Astrocyte (in vitro differentiated cells and primary cell): ENCODE results near the gene NEK6. TPM values are rescaled to one million over a fixed set of nuclear protein-coding genes. Genes with fewer than 3 reads are reported as not detected.

Experiments used
- DNase-seq: peaks from one replicate; pipeline ENCODE4 v3.0.0-alpha.2; 2010; ENCODE audit warnings: low read depth
- FAIRE-seq: peaks from 2 replicates; lab custom pipeline; 2011; peaks lifted over from hg19 to GRCh38; lab: Jason Lieb, UNC
- H2AFZ ChIP-seq: 2 replicates; pipeline ENCODE4 v1.6.0; 2012; ENCODE audit warnings: low read depth, low read length, inconsistent platforms
- H3K27ac ChIP-seq: 2 replicates; pipeline ENCODE4 v1.5.1; 2011; ENCODE audit warnings: low read depth, low read length, inconsistent platforms
- H3K27me3 ChIP-seq: 2 replicates; pipeline ENCODE4 v1.6.0; 2011; ENCODE audit warnings: low read length, inconsistent platforms; ENCODE audit not compliant: insufficient read depth
- H3K36me3 ChIP-seq: 2 replicates; pipeline ENCODE4 v1.5.1; 2011; ENCODE audit warnings: low read length, inconsistent platforms; ENCODE audit not compliant: insufficient read depth
- H3K4me1 ChIP-seq: 2 replicates; pipeline ENCODE4 v1.5.1; 2011; ENCODE audit warnings: low read length, inconsistent platforms; ENCODE audit not compliant: insufficient read depth
- H3K4me2 ChIP-seq: 2 replicates; pipeline ENCODE4 v1.6.0; 2012; ENCODE audit warnings: low read length, inconsistent platforms
- H3K4me3 ChIP-seq: 2 replicates; pipeline ENCODE4 v1.5.1; 2011; ENCODE audit warnings: low read depth, mild to moderate bottlenecking, low read length, inconsistent platforms; ENCODE audit not compliant: insufficient read depth
- H3K79me2 ChIP-seq: 2 replicates; pipeline ENCODE4 v1.6.0; 2012; ENCODE audit warnings: mild to moderate bottlenecking, low read length, inconsistent platforms; ENCODE audit not compliant: insufficient read depth
- H3K9ac ChIP-seq: 2 replicates; pipeline ENCODE4 v1.6.0; 2012; ENCODE audit warnings: mild to moderate bottlenecking, low read length, inconsistent platforms
- H3K9me3 ChIP-seq: 2 replicates; pipeline ENCODE4 v1.5.1; 2012; ENCODE audit warnings: low read depth, mild to moderate bottlenecking, low read length, inconsistent platforms; ENCODE audit not compliant: insufficient read depth
- H4K20me1 ChIP-seq: 2 replicates; pipeline ENCODE4 v1.6.0; 2012; ENCODE audit warnings: low read length, inconsistent platforms; ENCODE audit not compliant: insufficient read depth
- H3K27ac Mint-ChIP-seq: one replicate; pipeline ENCODE4 v1.8.0; 2021; ENCODE audit warnings: mild to moderate bottlenecking, mixed read lengths; ENCODE audit not compliant: unreplicated experiment
- H3K27me3 Mint-ChIP-seq: one replicate; pipeline ENCODE4 v1.8.0; 2021; ENCODE audit warnings: low read depth, mixed read lengths; ENCODE audit not compliant: unreplicated experiment
- H3K36me3 Mint-ChIP-seq: one replicate; pipeline ENCODE4 v1.8.0; 2021; ENCODE audit warnings: low read depth, mixed read lengths; ENCODE audit not compliant: unreplicated experiment
- H3K4me1 Mint-ChIP-seq: one replicate; pipeline ENCODE4 v1.8.0; 2021; ENCODE audit warnings: low read depth, mixed read lengths; ENCODE audit not compliant: unreplicated experiment
- H3K4me3 Mint-ChIP-seq: one replicate; pipeline ENCODE4 v1.8.0; 2021; ENCODE audit warnings: mild to moderate bottlenecking, moderate library complexity, mixed read lengths; ENCODE audit not compliant: unreplicated experiment
- H3K9me3 Mint-ChIP-seq: one replicate; pipeline ENCODE4 v1.8.0; 2021; ENCODE audit warnings: mild to moderate bottlenecking, mixed read lengths; ENCODE audit not compliant: unreplicated experiment
- CTCF ChIP-seq: IDR thresholded peaks from 2 replicates; pipeline ENCODE4 v1.5.1; 2011; ENCODE audit warnings: low read depth, mild to moderate bottlenecking, inconsistent platforms, low read length, moderate library complexity; ENCODE audit not compliant: insufficient read depth
- EZH2 ChIP-seq: IDR thresholded peaks from 2 replicates; pipeline ENCODE4 v1.6.1; 2012; ENCODE audit warnings: mild to moderate bottlenecking, low read length, inconsistent platforms; ENCODE audit not compliant: insufficient read depth
- total RNA-seq: library from RNA; stranded (reverse); gene quantifications from 2 replicates; pipeline ENCODE4 v1.2.1, GENCODE V29; 2021

Gene NEK6
- total RNA-seq, 1 donor from 2014 or later, result 76.8 TPM

GRCh38 chr9:124270504-124271335, 13.0 kb downstream of the NEK6 start:
- Mint-ChIP-seq H3K27me3 (no peaks in the 10 kb centered on the region), H3K36me3 (peaks cover 20% of the 10 kb centered on the region), H3K9me3 (no peaks in the 10 kb centered on the region), H3K4me3 (no peak overlapping the region), H3K27ac (peak overlapping the region; percentile 41), H3K4me1 (peaks cover 37% of the 10 kb centered on the region)
- Histone ChIP-seq H3K27me3 (no peaks in the 10 kb centered on the region), H4K20me1 (peaks cover 97% of the 10 kb centered on the region), H3K9ac (no peak overlapping the region), H3K4me2 (no peak overlapping the region), H3K4me1 (peaks cover 59% of the 10 kb centered on the region), H3K36me3 (peaks cover 4% of the 10 kb centered on the region), H3K79me2 (peaks cover 100% of the 10 kb centered on the region), H3K4me3 (no peak overlapping the region), H2AFZ (no peak overlapping the region), H3K27ac (no peak overlapping the region), H3K9me3 (no peaks in the 10 kb centered on the region)
- TF ChIP-seq EZH2 (no peak), CTCF (no peak)
- DNase-seq (no peak), FAIRE-seq (no peak)

GRCh38 chr9:124271660-124272059, 13.9 kb downstream of the NEK6 start:
- Histone ChIP-seq H3K9me3 (no peaks in the 10 kb centered on the region), H3K9ac (peak overlapping the region; percentile 6), H3K4me1 (peaks cover 50% of the 10 kb centered on the region), H4K20me1 (peaks cover 97% of the 10 kb centered on the region), H3K27ac (no peak overlapping the region), H3K27me3 (no peaks in the 10 kb centered on the region), H2AFZ (no peak overlapping the region), H3K36me3 (peaks cover 4% of the 10 kb centered on the region), H3K79me2 (peaks cover 100% of the 10 kb centered on the region), H3K4me3 (no peak overlapping the region), H3K4me2 (no peak overlapping the region)
- H3K27me3 Mint-ChIP-seq, result no peaks in the 10 kb centered on the region
- no peak overlapping the region for H3K27ac Mint-ChIP-seq
- DNase-seq, result no peak
- H3K4me1 Mint-ChIP-seq, result peaks cover 33% of the 10 kb centered on the region
- H3K9me3 Mint-ChIP-seq, result no peaks in the 10 kb centered on the region
- H3K4me3 Mint-ChIP-seq, result no peak overlapping the region
- no peak for FAIRE-seq
- TF ChIP-seq EZH2, result no peak
- no peak for TF ChIP-seq CTCF
- peaks cover 17% of the 10 kb centered on the region for H3K36me3 Mint-ChIP-seq

GRCh38 chr9:124272118-124272517, 14.4 kb downstream of the NEK6 start:
- Histone ChIP-seq H3K9me3 (no peaks in the 10 kb centered on the region), H3K9ac (peak overlapping the region; percentile 6), H3K27me3 (no peaks in the 10 kb centered on the region), H2AFZ (no peak overlapping the region), H3K79me2 (peaks cover 100% of the 10 kb centered on the region), H4K20me1 (peaks cover 96% of the 10 kb centered on the region), H3K4me3 (no peak overlapping the region), H3K36me3 (peaks cover 4% of the 10 kb centered on the region), H3K4me1 (peaks cover 45% of the 10 kb centered on the region), H3K4me2 (no peak overlapping the region), H3K27ac (no peak overlapping the region)
- Mint-ChIP-seq H3K4me1 (peaks cover 29% of the 10 kb centered on the region), H3K9me3 (no peaks in the 10 kb centered on the region), H3K27me3 (no peaks in the 10 kb centered on the region), H3K36me3 (peaks cover 17% of the 10 kb centered on the region), H3K4me3 (no peak overlapping the region), H3K27ac (no peak overlapping the region)
- TF ChIP-seq EZH2, result no peak
- TF ChIP-seq CTCF, result no peak
- no peak for FAIRE-seq
- no peak for DNase-seq
